Retinal pigment epithelial cell (primary cell): ENCODE measurements around the gene RBPJL.

ENCODE experiments used
- DNase-seq: peaks from one replicate; pipeline ENCODE4 v3.0.0-alpha.2; 2010; ENCODE audit warnings: low read depth
- H3K4me3 ChIP-seq: 2 replicates; pipeline ENCODE4 v1.5.1; 2011; ENCODE audit warnings: mild to moderate bottlenecking, low read length, control low read depth, moderate library complexity
- TF ChIP-seq, protein P1 (sequence below): conservative IDR thresholded peaks from 2 replicates; pipeline ENCODE4 v1.5.1; 2011; ENCODE audit warnings: low read depth, low read length, control low read depth, inconsistent platforms

RBPJL gene

GRCh38 chr20:45338121-45339030, 31.7 kb downstream of the RBPJL start:
- no peak for DNase-seq
- TF ChIP-seq, protein P1, sequence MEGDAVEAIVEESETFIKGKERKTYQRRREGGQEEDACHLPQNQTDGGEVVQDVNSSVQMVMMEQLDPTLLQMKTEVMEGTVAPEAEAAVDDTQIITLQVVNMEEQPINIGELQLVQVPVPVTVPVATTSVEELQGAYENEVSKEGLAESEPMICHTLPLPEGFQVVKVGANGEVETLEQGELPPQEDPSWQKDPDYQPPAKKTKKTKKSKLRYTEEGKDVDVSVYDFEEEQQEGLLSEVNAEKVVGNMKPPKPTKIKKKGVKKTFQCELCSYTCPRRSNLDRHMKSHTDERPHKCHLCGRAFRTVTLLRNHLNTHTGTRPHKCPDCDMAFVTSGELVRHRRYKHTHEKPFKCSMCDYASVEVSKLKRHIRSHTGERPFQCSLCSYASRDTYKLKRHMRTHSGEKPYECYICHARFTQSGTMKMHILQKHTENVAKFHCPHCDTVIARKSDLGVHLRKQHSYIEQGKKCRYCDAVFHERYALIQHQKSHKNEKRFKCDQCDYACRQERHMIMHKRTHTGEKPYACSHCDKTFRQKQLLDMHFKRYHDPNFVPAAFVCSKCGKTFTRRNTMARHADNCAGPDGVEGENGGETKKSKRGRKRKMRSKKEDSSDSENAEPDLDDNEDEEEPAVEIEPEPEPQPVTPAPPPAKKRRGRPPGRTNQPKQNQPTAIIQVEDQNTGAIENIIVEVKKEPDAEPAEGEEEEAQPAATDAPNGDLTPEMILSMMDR, result no peak
- no peak overlapping the region for H3K4me3 ChIP-seq

DNA sequence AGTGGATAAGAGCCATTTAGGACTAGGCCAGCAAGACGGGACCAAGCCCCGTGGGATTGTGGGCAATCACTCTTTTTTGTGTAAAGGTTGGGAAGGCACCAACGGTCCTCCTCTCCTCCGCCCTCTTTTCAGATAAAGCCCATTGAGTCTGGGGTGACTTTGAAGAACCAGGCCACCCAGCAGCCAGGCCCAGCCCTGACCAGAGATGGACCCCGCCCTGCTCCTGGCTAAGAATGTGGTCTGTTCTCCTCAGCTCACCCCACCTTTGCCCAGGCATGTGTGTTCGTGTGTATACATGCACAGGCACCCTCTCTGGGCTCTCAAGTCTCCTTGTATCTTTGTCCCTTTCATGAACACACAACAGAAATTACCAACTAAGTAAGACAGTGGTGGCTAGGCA, 32.4 kb downstream of the RBPJL start:
- TF ChIP-seq, protein P1, result no peak
- no peak for DNase-seq
- no peak overlapping the region for H3K4me3 ChIP-seq

GRCh38 chr20:45339799-45340198, 33.2 kb downstream of the RBPJL start:
- H3K4me3 ChIP-seq, result no peak overlapping the region
- TF ChIP-seq, protein P1, result no peak
- no peak for DNase-seq

DNA sequence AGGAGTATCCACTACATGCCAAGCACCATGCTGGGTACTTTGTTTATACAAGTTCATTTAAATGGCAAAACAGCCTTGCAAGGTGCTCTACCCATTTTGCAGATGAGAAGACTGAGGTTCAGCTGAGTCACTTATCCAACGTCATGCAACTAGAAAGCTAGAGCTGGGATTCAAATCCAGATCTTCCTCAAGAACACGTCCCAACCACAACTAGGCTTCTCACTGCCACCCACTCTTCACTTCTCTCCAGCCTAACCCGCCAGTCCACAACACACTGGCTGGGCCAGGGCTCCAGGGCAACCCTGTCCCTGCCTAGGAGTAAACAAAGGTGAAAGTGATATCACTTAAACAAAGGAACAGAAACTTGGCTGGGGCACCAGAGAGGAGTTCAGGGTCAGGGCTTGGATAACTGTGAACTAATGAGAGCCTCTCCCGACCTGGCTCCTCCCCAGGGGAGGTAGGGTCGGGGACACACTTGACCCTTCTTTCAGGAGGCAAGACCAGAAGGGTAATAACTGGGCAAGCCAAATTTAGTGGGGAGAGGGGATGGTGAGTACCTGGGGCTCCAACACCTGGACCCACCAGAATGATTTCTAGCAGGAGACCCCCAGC, 33.7 kb downstream of the RBPJL start:
- no peak for DNase-seq
- TF ChIP-seq, protein P1, result no peak
- no peak overlapping the region for H3K4me3 ChIP-seq

GRCh38 chr20:45340951-45341350, 34.3 kb downstream of the RBPJL start:
- no peak for DNase-seq
- no peak overlapping the region for H3K4me3 ChIP-seq
- TF ChIP-seq, protein P1, result no peak

DNA sequence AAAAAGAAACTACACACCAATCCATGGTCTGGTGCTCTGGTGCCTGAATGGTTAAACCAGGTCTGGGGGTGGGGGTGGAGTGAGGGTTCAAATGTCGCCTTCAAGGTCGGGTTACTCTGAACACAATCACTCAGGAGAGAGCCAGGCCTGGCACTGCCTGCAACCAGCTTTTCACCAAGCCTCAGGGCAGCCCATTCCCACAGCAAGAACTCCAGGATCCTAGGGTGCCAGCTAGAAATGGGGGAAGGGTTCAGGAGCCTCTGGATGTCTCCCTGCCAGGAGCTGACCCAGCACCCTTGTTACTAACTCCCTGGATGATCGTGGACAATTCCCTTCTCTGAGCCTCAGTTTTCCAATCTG, 34.9 kb downstream of the RBPJL start:
- DNase-seq, result no peak
- TF ChIP-seq, protein P1, result no peak

More for the DNA sequence above, 34.9 kb downstream of the RBPJL start:
- peak overlapping the region; percentile 22 for H3K4me3 ChIP-seq
